Nephron (organoid): Measurements from ENCODE around the gene ATG2A.
A peak's percentile ranks its signal among the peaks of the same experiment; 100 is the strongest.

Source experiments
- H3K27ac Mint-ChIP-seq, 3 experiments: 2 replicates each; pipeline ENCODE4 v1.8.0; 2020; ENCODE audit warnings: mixed read lengths in 3 of 3, mild to moderate bottlenecking in 2 of 3, moderate library complexity in 1 of 3
- H3K27me3 Mint-ChIP-seq: 2 replicates; pipeline ENCODE4 v1.8.0; 2021; ENCODE audit warnings: low read depth, mild to moderate bottlenecking, moderate library complexity, mixed read lengths
- H3K36me3 Mint-ChIP-seq: 2 replicates; pipeline ENCODE4 v1.8.0; 2020; ENCODE audit warnings: low read depth, mixed read lengths
- H3K4me1 Mint-ChIP-seq: 2 replicates; pipeline ENCODE4 v1.8.0; 2020; ENCODE audit warnings: mixed read lengths
- H3K4me3 Mint-ChIP-seq, 3 experiments: 2 replicates each; pipeline ENCODE4 v1.8.0; 2020; ENCODE audit warnings: mild to moderate bottlenecking in 3 of 3, mixed read lengths in 3 of 3, moderate library complexity in 2 of 3
- H3K9me3 Mint-ChIP-seq: 2 replicates; pipeline ENCODE4 v1.8.0; 2020; ENCODE audit warnings: mixed read lengths
- CTCF ChIP-seq, 3 experiments: fragments of 200-600 bp; sonication (generic); IDR thresholded peaks; one replicate each; pipeline ENCODE4 v1.5.0; 2021; ENCODE audit warnings: antibody characterized with exemption in 3 of 3; ENCODE audit not compliant: unreplicated experiment in 3 of 3

The ATG2A gene

GRCh38 chr11:64918017-64918416 is 1.0 kb upstream of the ATG2A start:
- peak overlapping the region; percentile 98 to 99 (median 99) for H3K27ac Mint-ChIP-seq
- no peaks in the 10 kb centered on the region for H3K9me3 Mint-ChIP-seq
- H3K4me1 Mint-ChIP-seq = peaks cover 15% of the 10 kb centered on the region
- peak in 2 of 3 experiments; percentile 10 to 17 for TF ChIP-seq CTCF (IDR thresholded peaks at IDR 0.05; ENCODE audit: unreplicated experiment in 3 of 3)
- no peaks in the 10 kb centered on the region for H3K27me3 Mint-ChIP-seq
- peak overlapping the region; percentile 90 to 92 (median 91) for H3K4me3 Mint-ChIP-seq
- H3K36me3 Mint-ChIP-seq = peaks cover 8% of the 10 kb centered on the region

- Mint-ChIP-seq H3K27ac (peak overlapping the region; percentile 98 to 99 (median 99)), H3K36me3 (peaks cover 8% of the 10 kb centered on the region), H3K4me1 (peaks cover 15% of the 10 kb centered on the region), H3K27me3 (no peaks in the 10 kb centered on the region), H3K9me3 (no peaks in the 10 kb centered on the region), H3K4me3 (peak overlapping the region; percentile 90 to 92 (median 91))
- TF ChIP-seq CTCF (IDR thresholded peaks at IDR 0.05; ENCODE audit: unreplicated experiment in 3 of 3) = no peak
Observed at GRCh38 chr11:64917663-64917995, 620 bp upstream of the ATG2A start.

GRCh38 chr11:64916040-64916774 is 802 bp downstream of the ATG2A start:
- peak overlapping the region; percentile 98 to 99 (median 99) for H3K27ac Mint-ChIP-seq
- no peaks in the 10 kb centered on the region for H3K27me3 Mint-ChIP-seq
- TF ChIP-seq CTCF (IDR thresholded peaks at IDR 0.05; ENCODE audit: unreplicated experiment in 3 of 3) = no peak
- peaks cover 15% of the 10 kb centered on the region for H3K4me1 Mint-ChIP-seq
- H3K36me3 Mint-ChIP-seq = peaks cover 15% of the 10 kb centered on the region
- no peaks in the 10 kb centered on the region for H3K9me3 Mint-ChIP-seq
- H3K4me3 Mint-ChIP-seq = peak overlapping the region; percentile 90 to 92 (median 91)

GRCh38 chr11:64915376-64915887 is 1.6 kb downstream of the ATG2A start:
- H3K4me3 Mint-ChIP-seq = peak overlapping the region; percentile 90 to 92 (median 91)
- H3K4me1 Mint-ChIP-seq = peaks cover 15% of the 10 kb centered on the region
- TF ChIP-seq CTCF (IDR thresholded peaks at IDR 0.05; ENCODE audit: unreplicated experiment in 3 of 3) = no peak
- H3K27ac Mint-ChIP-seq = no peak overlapping the region
- H3K27me3 Mint-ChIP-seq = no peaks in the 10 kb centered on the region
- no peaks in the 10 kb centered on the region for H3K9me3 Mint-ChIP-seq
- H3K36me3 Mint-ChIP-seq = peaks cover 18% of the 10 kb centered on the region

GRCh38 chr11:64914123-64914522 is 2.9 kb downstream of the ATG2A start:
- peaks cover 9% of the 10 kb centered on the region for H3K4me1 Mint-ChIP-seq
- TF ChIP-seq CTCF (IDR thresholded peaks at IDR 0.05; ENCODE audit: unreplicated experiment in 3 of 3) = no peak
- no peaks in the 10 kb centered on the region for H3K9me3 Mint-ChIP-seq
- H3K27ac Mint-ChIP-seq = no peak overlapping the region
- H3K27me3 Mint-ChIP-seq = no peaks in the 10 kb centered on the region
- H3K36me3 Mint-ChIP-seq = peaks cover 18% of the 10 kb centered on the region
- H3K4me3 Mint-ChIP-seq = peak overlapping the region; percentile 59 to 79 (median 67)
